ENCODE results near the gene CCDC86.

CCDC86 gene

DNA sequence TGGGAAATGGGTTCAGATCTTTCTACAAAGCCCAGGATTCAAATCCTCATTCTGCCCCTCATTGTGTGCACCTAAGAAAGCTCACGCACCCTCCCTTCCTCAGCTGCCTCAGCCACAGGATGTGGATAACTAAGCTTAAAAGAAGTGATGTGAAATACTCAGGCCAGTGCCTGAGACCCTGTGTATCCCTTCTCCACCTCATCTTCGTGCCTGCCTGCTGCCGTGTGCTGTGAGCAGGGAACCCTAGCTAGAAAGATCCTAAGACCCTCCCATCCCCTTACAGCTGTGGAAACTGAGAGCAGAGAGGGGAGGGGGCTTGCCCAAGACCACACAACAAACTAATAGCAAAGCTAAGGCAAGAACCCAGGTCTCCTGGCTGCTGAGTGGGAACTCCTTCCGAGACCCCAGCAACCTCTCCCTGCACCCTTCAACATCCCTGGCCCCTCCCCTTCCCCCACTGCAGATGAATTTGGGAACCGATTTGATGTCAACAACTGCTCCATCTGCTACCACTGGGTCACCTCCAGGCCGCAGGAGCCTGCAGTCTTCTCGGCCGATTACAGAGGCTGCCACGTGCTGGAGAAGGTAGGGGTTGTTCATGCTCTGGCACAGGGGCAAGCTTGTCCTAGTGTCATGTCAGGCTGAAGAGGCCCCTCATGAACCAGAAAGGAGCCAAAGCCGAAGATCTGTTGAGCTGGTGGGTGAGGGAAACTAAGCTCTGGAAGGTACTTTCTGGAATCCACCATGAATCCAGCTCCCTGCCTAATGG, 27.0 kb downstream of the CCDC86 start:
- DNase-seq (ENCODE audit: low spot score): no peak

DNA sequence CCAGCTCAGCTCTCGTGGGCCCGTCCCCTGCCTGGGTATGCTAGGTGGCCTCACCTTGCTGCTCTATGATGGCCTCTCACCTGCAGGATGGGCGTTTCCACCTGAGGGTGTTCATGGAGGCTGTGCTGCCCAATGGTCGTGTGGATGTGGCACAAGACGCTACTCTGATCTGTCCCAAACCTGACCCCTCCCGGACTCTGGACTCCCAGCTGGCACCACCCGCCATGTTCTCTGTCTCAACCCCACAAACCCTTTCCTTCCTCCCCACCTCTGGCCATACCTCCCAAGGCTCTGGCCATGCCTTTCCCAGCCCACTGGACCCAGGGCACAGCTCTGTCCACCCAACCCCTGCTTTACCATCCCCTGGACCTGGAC, 27.5 kb downstream of the CCDC86 start:
- DNase-seq (ENCODE audit: low spot score): no peak

GRCh38 chr11:60870276-60870675, 28.4 kb downstream of the CCDC86 start:
- no peak for DNase-seq (ENCODE audit: low spot score)

DNA sequence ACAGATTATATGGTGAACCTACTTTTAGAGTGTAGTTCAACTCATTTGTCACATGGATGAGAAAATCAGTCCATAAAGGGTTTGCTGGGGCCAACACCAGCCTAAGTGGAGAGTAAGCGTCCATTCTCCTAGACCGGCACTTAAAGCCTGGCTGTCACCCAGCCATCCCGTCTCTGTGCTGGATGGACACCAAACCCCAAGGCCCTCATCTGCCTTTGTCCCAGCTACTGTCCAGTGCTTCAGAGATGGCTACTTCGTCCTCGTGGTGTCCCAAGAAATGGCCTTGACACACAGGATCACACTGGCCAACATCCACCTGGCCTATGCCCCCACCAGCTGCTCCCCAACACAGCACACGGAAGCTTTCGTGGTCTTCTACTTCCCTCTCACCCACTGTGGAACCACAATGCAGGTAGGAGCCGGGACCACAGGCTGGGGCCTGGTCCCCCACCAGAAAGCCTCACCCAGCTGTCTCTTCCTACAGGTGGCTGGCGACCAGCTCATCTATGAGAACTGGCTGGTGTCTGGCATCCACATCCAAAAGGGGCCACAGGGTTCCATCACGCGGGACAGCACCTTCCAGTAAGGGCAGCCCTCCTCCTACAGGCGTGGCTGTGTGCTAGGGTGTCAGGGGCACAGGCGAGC, 28.9 kb downstream of the CCDC86 start:
- DNase-seq (ENCODE audit: low spot score): no peak

- no peak for DNase-seq (ENCODE audit: low spot score)
Measured at GRCh38 chr11:60871378-60872061, 29.6 kb downstream of the CCDC86 start.

DNA sequence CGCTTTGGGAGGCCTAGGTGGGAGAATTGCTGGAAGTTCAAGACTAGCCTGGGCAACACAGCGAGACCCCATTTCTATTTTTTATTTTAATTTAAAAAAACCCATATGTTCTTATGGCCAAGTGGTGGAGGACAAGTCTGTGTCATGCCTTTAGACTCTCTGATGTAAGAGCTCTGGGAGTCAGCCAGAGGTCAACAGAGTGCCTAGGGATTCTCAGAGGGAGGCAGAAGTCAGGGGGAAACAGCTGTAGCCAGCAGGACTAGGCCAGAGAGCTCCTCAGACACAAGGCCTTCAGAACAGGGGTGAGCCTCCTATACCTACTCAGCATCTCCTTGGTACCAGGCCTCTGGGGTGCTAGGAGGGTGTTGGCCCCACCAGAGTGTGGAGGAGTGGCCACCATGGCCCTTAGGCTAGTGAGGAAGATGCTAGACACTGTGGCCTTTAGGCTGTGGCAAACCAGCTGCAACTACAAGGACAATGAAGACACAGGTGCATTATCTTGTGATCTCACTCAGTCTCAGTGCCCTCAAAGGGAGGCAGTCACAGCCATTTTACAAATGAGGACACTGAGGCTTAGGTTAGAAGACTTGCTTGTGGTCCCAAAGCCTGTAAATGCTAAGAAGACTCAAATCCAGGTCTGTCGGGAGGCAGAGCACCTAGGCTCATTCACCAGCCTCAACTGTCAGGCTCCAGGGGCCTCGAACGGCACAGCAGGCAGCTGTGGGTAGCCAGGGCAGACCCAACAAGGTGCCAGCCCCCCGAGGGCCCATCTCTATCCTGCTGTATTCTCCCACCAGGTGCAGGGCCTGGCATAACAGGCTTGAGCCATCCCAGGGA, 30.4 kb downstream of the CCDC86 start:
- no peak for DNase-seq (ENCODE audit: low spot score)

GRCh38 chr11:60872961-60873524, 31.1 kb downstream of the CCDC86 start:
- DNase-seq (ENCODE audit: low spot score): peak; percentile 29

GRCh38 chr11:60873533-60873932, 31.6 kb downstream of the CCDC86 start:
- no peak for DNase-seq (ENCODE audit: low spot score)

DNA sequence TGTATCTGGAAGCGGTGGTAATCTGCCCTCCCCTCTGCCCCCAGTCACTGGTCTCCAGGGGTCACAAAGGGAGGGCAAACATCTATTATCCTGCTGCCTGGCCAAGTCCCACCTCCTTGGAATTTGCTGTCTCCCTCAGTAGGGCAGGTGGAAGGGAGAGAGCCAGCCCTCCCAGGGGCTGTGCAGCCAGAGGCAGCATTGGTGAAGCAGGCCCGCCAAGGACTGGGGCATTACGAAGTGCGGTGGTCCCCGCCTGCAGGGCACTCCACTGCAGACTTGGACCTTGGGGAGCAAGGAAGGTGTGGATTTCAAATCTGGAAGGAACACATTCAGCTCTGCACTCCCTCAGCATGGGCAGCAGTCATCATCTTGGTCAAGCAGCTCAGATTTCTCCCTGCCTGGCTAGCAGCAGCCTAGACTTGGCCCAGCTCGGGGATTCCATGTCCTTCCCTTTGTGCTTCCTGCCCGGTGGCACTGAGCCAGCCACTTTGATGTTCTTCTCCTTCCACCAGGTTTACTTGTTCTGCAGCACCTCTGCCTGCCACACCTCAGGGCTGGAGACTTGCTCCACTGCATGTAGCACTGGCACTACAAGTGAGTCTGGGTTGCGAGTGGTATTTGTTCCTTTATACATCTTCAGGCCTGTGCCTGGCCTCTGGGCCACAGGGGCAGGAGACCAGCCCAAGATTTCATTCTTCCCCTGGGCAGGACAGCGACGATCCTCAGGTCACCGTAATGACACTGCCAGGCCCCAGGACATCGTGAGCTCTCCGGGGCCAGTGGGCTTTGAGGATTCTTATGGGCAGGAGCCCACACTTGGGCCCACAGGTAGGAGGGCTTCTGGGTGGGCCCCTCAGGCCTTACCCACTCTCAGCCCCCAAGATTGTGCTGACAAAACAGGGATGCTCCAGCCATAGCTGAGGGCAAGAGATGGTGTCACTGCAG, 32.8 kb downstream of the CCDC86 start:
- no peak for DNase-seq (ENCODE audit: low spot score)

DNA sequence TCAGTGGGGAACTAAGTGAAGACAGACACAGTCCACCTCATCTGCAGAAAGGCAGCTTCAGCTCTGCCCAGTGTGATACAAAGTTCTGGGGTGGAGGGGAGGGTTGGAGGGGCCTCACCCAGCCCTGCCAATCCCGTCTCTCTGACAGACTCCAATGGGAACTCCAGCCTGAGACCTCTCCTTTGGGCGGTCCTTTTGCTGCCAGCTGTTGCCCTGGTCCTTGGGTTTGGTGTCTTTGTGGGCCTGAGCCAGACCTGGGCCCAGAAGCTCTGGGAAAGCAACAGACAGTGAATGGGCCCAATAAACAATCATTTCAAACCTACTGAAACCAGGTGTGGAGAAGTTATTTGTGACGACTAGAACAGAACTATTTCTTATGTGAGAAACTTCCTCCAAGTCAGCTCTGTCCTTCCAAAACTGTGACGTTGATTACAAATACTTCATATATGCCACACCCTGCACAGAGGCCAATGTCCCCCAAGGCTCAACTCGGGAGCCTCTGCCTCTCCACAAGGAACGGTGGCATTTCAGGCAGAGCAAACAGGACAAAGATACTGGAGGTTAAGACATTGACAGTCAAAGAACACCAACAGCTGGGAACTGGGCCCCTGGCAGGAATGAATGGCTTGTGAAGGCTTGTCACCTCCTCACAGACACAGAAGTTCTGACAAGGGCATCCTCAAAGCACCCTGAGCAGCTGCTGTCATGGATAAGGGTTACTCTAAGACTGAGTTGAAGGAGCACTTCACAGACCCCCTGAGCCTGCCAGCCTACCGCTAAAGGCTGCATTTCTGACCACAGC, 33.7 kb downstream of the CCDC86 start:
- DNase-seq (ENCODE audit: low spot score): no peak

DNA sequence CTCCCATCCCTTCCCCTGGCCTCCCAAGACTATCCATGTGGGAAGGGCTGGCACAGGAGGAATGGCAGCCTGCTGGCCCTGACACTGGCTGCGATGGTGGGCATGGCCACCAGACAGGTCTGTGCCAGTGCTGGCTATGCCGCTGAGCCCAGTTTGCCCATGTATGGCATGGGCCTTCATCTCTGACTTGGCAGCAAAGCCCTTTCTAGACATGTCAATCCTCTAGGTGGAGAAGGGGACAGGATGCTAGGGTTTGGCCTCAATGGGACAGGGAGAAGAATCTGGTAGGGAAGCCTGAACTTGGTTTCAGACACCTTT, 34.2 kb downstream of the CCDC86 start:
- no peak for DNase-seq (ENCODE audit: low spot score)

- DNase-seq (ENCODE audit: low spot score): no peak
Measured at GRCh38 chr11:60878245-60879101, 36.6 kb downstream of the CCDC86 start.

GRCh38 chr11:60879104-60879503, 37.2 kb downstream of the CCDC86 start:
- DNase-seq (ENCODE audit: low spot score): no peak

DNA sequence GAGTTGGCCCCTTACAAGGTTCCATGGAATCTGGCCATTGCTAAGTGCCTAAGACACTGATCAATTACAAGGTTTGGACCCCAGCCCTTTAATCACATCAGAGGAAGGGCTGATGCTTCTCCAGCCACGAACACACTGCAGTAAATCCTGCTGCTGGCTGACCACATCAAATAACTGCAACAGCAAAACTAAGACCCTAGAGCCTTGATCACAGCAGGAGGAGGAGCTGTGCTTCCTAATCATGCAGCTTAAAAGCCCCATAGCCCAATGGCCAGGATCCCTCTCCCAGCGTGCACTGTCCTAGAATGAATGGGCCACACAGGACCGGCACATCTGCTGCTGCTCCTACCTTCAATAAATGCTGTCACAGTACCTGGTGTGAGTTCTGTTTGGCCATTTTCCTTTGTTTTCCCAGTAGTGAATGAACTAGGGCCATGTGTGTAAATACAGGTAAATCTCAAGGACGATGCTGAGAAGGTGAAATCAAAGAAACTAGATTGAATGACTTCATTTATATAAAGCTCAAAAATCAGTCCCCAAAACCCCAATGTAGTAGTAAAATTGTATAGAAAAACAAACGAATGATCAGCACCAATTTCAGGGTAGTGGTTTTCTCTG, 38.2 kb downstream of the CCDC86 start:
- peak; percentile 49 for DNase-seq (ENCODE audit: low spot score)

- DNase-seq (ENCODE audit: low spot score): no peak
Measured at GRCh38 chr11:60880643-60881282, 38.9 kb downstream of the CCDC86 start.

- peak; percentile 76 for DNase-seq (ENCODE audit: low spot score)
Measured at GRCh38 chr11:60887556-60887955, 45.6 kb downstream of the CCDC86 start.

- no peak for DNase-seq (ENCODE audit: low spot score)
Measured at GRCh38 chr11:60889869-60890311, 48.0 kb downstream of the CCDC86 start.

DNA sequence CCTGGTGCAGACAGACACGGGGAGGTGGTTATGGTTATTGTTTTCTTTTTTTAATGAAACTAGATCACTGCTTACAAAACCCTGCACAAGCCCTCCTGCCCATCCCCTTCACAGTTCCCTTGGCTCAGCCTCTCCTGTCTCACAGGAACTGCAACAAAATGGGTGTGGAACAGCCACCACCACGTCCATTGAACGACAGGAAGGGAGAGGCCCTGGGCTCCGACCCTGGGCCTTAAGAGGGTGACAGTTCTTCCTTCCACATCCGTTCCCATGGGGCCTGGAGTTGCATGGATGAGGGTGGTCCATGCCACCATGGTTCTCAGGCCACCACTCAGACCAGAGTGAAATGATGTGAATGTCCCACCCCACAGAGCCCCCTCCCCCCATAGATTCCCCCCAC, 48.8 kb downstream of the CCDC86 start:
- DNase-seq (ENCODE audit: low spot score): no peak

All from SW480 (cell line).